HepG2 (cell line): Measurements from ENCODE around the gene ARID3C. TPM values are rescaled to one million over a fixed set of nuclear protein-coding genes. Genes with fewer than 3 reads are reported as not detected.

ENCODE experiments used
- AKNA ChIP-seq: sonication (generic); formaldehyde crosslinking; IDR thresholded peaks from 2 replicates; pipeline ENCODE4 v1.4.0; 2020; ENCODE audit warnings: missing genetic modification reagents, borderline replicate concordance
- FOSL2 ChIP-seq: sonication (generic); formaldehyde crosslinking; IDR thresholded peaks from 2 replicates; pipeline ENCODE4 v1.4.0; 2020; ENCODE audit warnings: missing genetic modification reagents
- KAT8 ChIP-seq: IDR thresholded peaks from 2 replicates; pipeline ENCODE4 v1.6.1; 2016; ENCODE audit warnings: missing genetic modification reagents, missing compliant biosample characterization
- KMT2A ChIP-seq: sonication (generic); formaldehyde crosslinking; IDR thresholded peaks from 2 replicates; pipeline ENCODE4 v1.4.0; 2020; ENCODE audit warnings: missing genetic modification reagents
- NFATC3 ChIP-seq: sonication (generic); formaldehyde crosslinking; IDR thresholded peaks from 2 replicates; pipeline ENCODE4 v1.5.1; 2020; ENCODE audit warnings: mild to moderate bottlenecking, missing genetic modification reagents
- SALL1 ChIP-seq: sonication (generic); formaldehyde crosslinking; IDR thresholded peaks from 2 replicates; pipeline ENCODE4 v1.8.0; 2022; ENCODE audit warnings: mild to moderate bottlenecking, missing genetic modification reagents
- SMAD3 ChIP-seq: sonication (generic); formaldehyde crosslinking; IDR thresholded peaks from 2 replicates; pipeline ENCODE4 v1.4.0; 2020; ENCODE audit warnings: missing genetic modification reagents
- ZBTB8A ChIP-seq: sonication (generic); formaldehyde crosslinking; IDR thresholded peaks from 2 replicates; pipeline ENCODE4 v1.4.0; 2020; ENCODE audit warnings: mild to moderate bottlenecking, low read depth, missing genetic modification reagents, borderline replicate concordance
- ZNF142 ChIP-seq: sonication (generic); formaldehyde crosslinking; IDR thresholded peaks from 2 replicates; pipeline ENCODE4 v1.4.0; 2020; ENCODE audit warnings: missing genetic modification reagents
- ZNF335 ChIP-seq: sonication (generic); formaldehyde crosslinking; IDR thresholded peaks from 2 replicates; pipeline ENCODE4 v1.4.0; 2020; ENCODE audit warnings: missing genetic modification reagents
- ZNF503 ChIP-seq: sonication (generic); formaldehyde crosslinking; IDR thresholded peaks from 2 replicates; pipeline ENCODE4 v1.4.0; 2020; ENCODE audit warnings: missing genetic modification reagents
- ZNF580 ChIP-seq: IDR thresholded peaks from 2 replicates; pipeline ENCODE4 v1.6.1; 2016; ENCODE audit warnings: low read depth, borderline replicate concordance
- ZNF777 ChIP-seq: sonication (generic); formaldehyde crosslinking; IDR thresholded peaks from 2 replicates; pipeline ENCODE4 v1.4.0; 2020; ENCODE audit warnings: missing genetic modification reagents
- ZNF83 ChIP-seq: sonication (generic); formaldehyde crosslinking; IDR thresholded peaks from 2 replicates; pipeline ENCODE4 v1.4.0; 2020; ENCODE audit warnings: missing genetic modification reagents, mild to moderate bottlenecking, borderline replicate concordance
- polyA plus RNA-seq, 8 experiments: library from polyadenylated mRNA; depleted of rRNA in 3 of 8; stranded (reverse) in 7 of 8; unstranded in 1 of 8; fragments of >200 nt; fragmentation: Illumina TruSeq in 4 of 8; extraction: Trizol in 4 of 8; gene quantifications; 2 replicates each; pipeline versions ENCODE4 v1.2.1 to v1.2.3, GENCODE V29; 2011 to 2016; ENCODE audit warnings: low read depth in 4 of 8, missing spikeins in 1 of 8, mixed read lengths in 1 of 8; ENCODE audit not compliant: insufficient read depth in 1 of 8
- total RNA-seq, 5 experiments: library from RNA; depleted of rRNA; stranded (reverse); fragments of >200 nt; fragmentation: Illumina TruSeq; extraction: Trizol; gene quantifications; 2 replicates each; pipeline ENCODE4 v1.2.3, GENCODE V29; 2016; ENCODE audit warnings: low read depth in 1 of 5

ARID3C gene
- total and polyA plus RNA-seq, 2 of the 13 experiments (the other 11 are each of a cell fraction or from before 2014, with no cell fraction given): not detected

- TF ChIP-seq ZNF777 (CRISPR knock-in tag): peak; percentile 97
- peak; percentile 30; the same call in 1 of the 2 replicates for TF ChIP-seq FOSL2 (CRISPR knock-in tag)
- TF ChIP-seq SMAD3 (CRISPR knock-in tag): 0 out of 2 replicates have a peak, but pooled peaks have one; percentile 33
- peak; percentile 54; the same call in 1 of the 2 replicates for TF ChIP-seq KAT8 (CRISPR knock-in tag)
- TF ChIP-seq ZBTB8A (CRISPR knock-in tag): no peak
- peak; percentile 56 for TF ChIP-seq SALL1 (CRISPR knock-in tag)
- TF ChIP-seq ZNF503: no peak
- TF ChIP-seq ZNF580 (CRISPR knock-in tag): 0 out of 2 replicates have a peak, but pooled peaks have one; percentile 18
- TF ChIP-seq ZNF83 (CRISPR knock-in tag): no peak
- TF ChIP-seq NFATC3 (CRISPR knock-in tag): no peak
- no peak for TF ChIP-seq ZNF335 (CRISPR knock-in tag)
- TF ChIP-seq KMT2A: peak; percentile 63
- no peak for TF ChIP-seq AKNA (CRISPR knock-in tag)
- 0 out of 2 replicates have a peak, but pooled peaks have one; percentile 48 for TF ChIP-seq ZNF142 (CRISPR knock-in tag)
These were observed 16.8 kb downstream of the ARID3C start, which contains the start of gene RPP25L (continued) for GRCh38 chr9:34611811-34612787.
